ENCODE measurements around the gene PGLYRP4. TPM values are rescaled to one million over a fixed set of nuclear protein-coding genes. Genes with fewer than 3 reads are reported as not detected.

PGLYRP4 gene
- total and polyA plus RNA-seq, 2 of the 4 experiments (the other 2 are of a cell fraction) = not detected

DNA sequence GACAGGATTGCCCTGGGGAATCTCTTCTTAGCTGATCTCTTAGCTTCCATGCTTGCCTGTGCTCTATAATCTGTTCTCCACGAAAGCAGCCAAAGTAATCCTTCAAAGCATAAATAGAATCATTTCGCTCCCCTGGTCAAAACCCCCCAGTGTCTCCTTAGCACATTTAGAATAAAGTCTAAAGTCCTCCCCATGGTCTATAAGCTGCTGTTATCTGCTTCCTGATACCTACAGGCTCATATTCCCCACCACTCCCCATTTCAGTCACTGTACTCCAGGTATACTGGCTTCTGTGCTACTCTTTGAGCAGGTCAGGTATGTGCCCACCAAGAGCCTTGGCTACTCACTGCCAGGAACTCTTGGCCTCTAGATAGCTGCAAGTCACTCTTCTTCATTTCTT is 23.9 kb upstream of the PGLYRP4 start:
- peaks cover 2% of the 10 kb centered on the region; the same call in 1 of the 2 replicates for H3K27me3 ChIP-seq (ENCODE audit: control insufficient read depth, insufficient read depth, low read length)
- no peak overlapping the region for H2BK15ac ChIP-seq (ENCODE audit: low read depth, low read length)
- intact Hi-C loops (cut with micrococcal nuclease) = no loop called here
- no peak overlapping the region for H4K5ac ChIP-seq (ENCODE audit: low read depth, low read length)
- H3K9me3 ChIP-seq (ENCODE audit: control insufficient read depth, insufficient read depth, low read length) = no peaks in the 10 kb centered on the region
- H4K8ac ChIP-seq (ENCODE audit: low read depth in 2 of 2, low read length in 2 of 2) = no peak overlapping the region
- no peak for ATAC-seq (ENCODE audit: low read depth)
- H3K9me1 ChIP-seq (ENCODE audit: insufficient read depth, low read length) = no peaks in the 10 kb centered on the region
- no peak overlapping the region for H2AK9ac ChIP-seq (replicated peaks; ENCODE audit: low read depth, low read length, poor library complexity)
- in situ Hi-C loops (cut with MboI; ENCODE audit: low sequenced_read_pairs) = no loop called here
- H3K14ac ChIP-seq (replicated peaks; ENCODE audit: low read depth, low read length) = no peak overlapping the region
- H2BK20ac ChIP-seq (ENCODE audit: low read depth, low read length) = no peak overlapping the region
- no peaks in the 10 kb centered on the region for H4K20me1 ChIP-seq (ENCODE audit: insufficient read depth, low read length)
- no peak overlapping the region for H2BK120ac ChIP-seq (ENCODE audit: low read depth, low read length)
- ChIA-PET CTCF (interaction anchor here (0.9 kb wide), 1 partner anchor 17 kb away, joined by 3 read pairs; no protein-coding TSS in a partner anchor), POLR2A (ENCODE audit: unreplicated experiment) (no interaction called here)
- no peak overlapping the region for H4K91ac ChIP-seq (ENCODE audit: insufficient read depth, low read depth, low read length)
- DNase-seq = no peak
- no peak overlapping the region for H2BK5ac ChIP-seq (ENCODE audit: low read depth, low read length, poor library complexity, severe bottlenecking)
- TF ChIP-seq RCOR1 (IDR thresholded peaks at IDR 0.05; ENCODE audit: insufficient replicate concordance, low read length) (no peak), MXI1 (IDR thresholded peaks at IDR 0.05; ENCODE audit: borderline replicate concordance, low read depth, low read length) (no peak), POLR2A (IDR thresholded peaks at IDR 0.05; ENCODE audit: low read depth, low read length) (no peak), CHD1 (IDR thresholded peaks at IDR 0.05; ENCODE audit: low read depth, low read length) (no peak)
- TF ChIP-seq, protein P1, sequence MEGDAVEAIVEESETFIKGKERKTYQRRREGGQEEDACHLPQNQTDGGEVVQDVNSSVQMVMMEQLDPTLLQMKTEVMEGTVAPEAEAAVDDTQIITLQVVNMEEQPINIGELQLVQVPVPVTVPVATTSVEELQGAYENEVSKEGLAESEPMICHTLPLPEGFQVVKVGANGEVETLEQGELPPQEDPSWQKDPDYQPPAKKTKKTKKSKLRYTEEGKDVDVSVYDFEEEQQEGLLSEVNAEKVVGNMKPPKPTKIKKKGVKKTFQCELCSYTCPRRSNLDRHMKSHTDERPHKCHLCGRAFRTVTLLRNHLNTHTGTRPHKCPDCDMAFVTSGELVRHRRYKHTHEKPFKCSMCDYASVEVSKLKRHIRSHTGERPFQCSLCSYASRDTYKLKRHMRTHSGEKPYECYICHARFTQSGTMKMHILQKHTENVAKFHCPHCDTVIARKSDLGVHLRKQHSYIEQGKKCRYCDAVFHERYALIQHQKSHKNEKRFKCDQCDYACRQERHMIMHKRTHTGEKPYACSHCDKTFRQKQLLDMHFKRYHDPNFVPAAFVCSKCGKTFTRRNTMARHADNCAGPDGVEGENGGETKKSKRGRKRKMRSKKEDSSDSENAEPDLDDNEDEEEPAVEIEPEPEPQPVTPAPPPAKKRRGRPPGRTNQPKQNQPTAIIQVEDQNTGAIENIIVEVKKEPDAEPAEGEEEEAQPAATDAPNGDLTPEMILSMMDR (conservative IDR thresholded peaks at IDR 0.05; ENCODE audit: low read depth, low read length) = no peak
- TF ChIP-seq, protein P2, sequence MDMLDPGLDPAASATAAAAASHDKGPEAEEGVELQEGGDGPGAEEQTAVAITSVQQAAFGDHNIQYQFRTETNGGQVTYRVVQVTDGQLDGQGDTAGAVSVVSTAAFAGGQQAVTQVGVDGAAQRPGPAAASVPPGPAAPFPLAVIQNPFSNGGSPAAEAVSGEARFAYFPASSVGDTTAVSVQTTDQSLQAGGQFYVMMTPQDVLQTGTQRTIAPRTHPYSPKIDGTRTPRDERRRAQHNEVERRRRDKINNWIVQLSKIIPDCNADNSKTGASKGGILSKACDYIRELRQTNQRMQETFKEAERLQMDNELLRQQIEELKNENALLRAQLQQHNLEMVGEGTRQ (IDR thresholded peaks at IDR 0.05; ENCODE audit: low read depth, low read length) = no peak
- TF ChIP-seq, protein P3, sequence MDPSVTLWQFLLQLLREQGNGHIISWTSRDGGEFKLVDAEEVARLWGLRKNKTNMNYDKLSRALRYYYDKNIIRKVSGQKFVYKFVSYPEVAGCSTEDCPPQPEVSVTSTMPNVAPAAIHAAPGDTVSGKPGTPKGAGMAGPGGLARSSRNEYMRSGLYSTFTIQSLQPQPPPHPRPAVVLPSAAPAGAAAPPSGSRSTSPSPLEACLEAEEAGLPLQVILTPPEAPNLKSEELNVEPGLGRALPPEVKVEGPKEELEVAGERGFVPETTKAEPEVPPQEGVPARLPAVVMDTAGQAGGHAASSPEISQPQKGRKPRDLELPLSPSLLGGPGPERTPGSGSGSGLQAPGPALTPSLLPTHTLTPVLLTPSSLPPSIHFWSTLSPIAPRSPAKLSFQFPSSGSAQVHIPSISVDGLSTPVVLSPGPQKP (IDR thresholded peaks at IDR 0.05; ENCODE audit: borderline replicate concordance, low read depth, low read length) = no peak
- H3K79me1 ChIP-seq (ENCODE audit: low read depth in 1 of 2, low read length in 2 of 2) = no peaks in the 10 kb centered on the region
- H3K56ac ChIP-seq (ENCODE audit: extremely low read depth, insufficient read depth, low read length) = no peak overlapping the region
- H3K9ac ChIP-seq (ENCODE audit: low read depth, low read length) = no peak overlapping the region
- no peak overlapping the region for H2AK5ac ChIP-seq (ENCODE audit: low read depth, low read length)
- no peaks in the 10 kb centered on the region for H3K36me3 ChIP-seq (ENCODE audit: control insufficient read depth, insufficient read depth, low read length)
- H3K4me1 ChIP-seq (ENCODE audit: control insufficient read depth, insufficient read depth, low read length) = no peaks in the 10 kb centered on the region
- H3K27ac ChIP-seq (ENCODE audit: insufficient read depth, low read length) = no peak overlapping the region
- no peak overlapping the region for H3K23ac ChIP-seq (ENCODE audit: low read depth, low read length)
- no peak overlapping the region for H3K18ac ChIP-seq (ENCODE audit: low read depth, low read length)
- WGBS, 2 experiments (ENCODE audit: extremely low coverage in 2 of 2, insufficient read length in 1 of 2) = 17% methylated on average over 1 of the region's 2 CpGs; no CpG with 5 or more reads in 1 of the 2 experiments
- H3K4ac ChIP-seq (ENCODE audit: low read depth, low read length) = no peak overlapping the region
- no peak overlapping the region for H2AFZ ChIP-seq (replicated peaks; ENCODE audit: low read length, poor library complexity)
- H3K4me2 ChIP-seq (ENCODE audit: low read depth, low read length) = no peak overlapping the region
- BruUV-seq (replicated peaks) = no TSS peak
- no peak overlapping the region for H3K4me3 ChIP-seq (ENCODE audit: insufficient read depth, low read depth, low read length)
- dilution Hi-C loops (cut with HindIII; ENCODE audit: low sequenced_read_pairs, unreplicated experiment) = no loop called here
